SJCRH30 (cell line): ENCODE data around the gene ZNF432. TPM values are rescaled to one million over a fixed set of nuclear protein-coding genes. Genes with fewer than 3 reads are reported as not detected.

Source experiments
- total RNA-seq: library from RNA; depleted of rRNA; stranded (reverse); fragments of >200 nt; shearing (Covaris generic); gene quantifications from 2 replicates; pipeline ENCODE4 v1.2.3, GENCODE V29; 2014; rRNA removed

Gene ZNF432
- total RNA-seq, 1 experiment from 2014 or later: 10.0 TPM

Other genes starting within 250 kb of the ZNF432 start
- 10.0 and 10.8 TPM in 2 replicates for gene ZNF577, start 160.9 kb downstream of the ZNF432 start, total RNA-seq
- 22.0 and 22.1 TPM in 2 replicates for gene ZNF649, start 143.8 kb downstream of the ZNF432 start, total RNA-seq
- gene ZNF613, start 121.4 kb downstream of the ZNF432 start, total RNA-seq: 4.6 and 5.3 TPM in 2 replicates
- 6.1 and 7.3 TPM in 2 replicates for gene ZNF350, start 62.0 kb downstream of the ZNF432 start, total RNA-seq
- gene ZNF615, start 40.6 kb downstream of the ZNF432 start, total RNA-seq: 10.4 and 11.4 TPM in 2 replicates
- 22.3 TPM in 2 replicates for gene ZNF614, start 20.5 kb downstream of the ZNF432 start, total RNA-seq
- gene ZNF841, start 46.9 kb upstream of the ZNF432 start, total RNA-seq: 11.1 and 13.5 TPM in 2 replicates
- gene ZNF616, start 91.1 kb upstream of the ZNF432 start, total RNA-seq: 10.8 and 13.0 TPM in 2 replicates
- 4.9 and 5.9 TPM in 2 replicates for gene ZNF836, start 122.8 kb upstream of the ZNF432 start, total RNA-seq
- 175 and 190 TPM in 2 replicates for gene PPP2R1A, start 141.2 kb upstream of the ZNF432 start, total RNA-seq
- gene ZNF766, start 220.7 kb upstream of the ZNF432 start, total RNA-seq: 19.1 and 23.4 TPM in 2 replicates
- gene ZNF480, start 248.3 kb upstream of the ZNF432 start, total RNA-seq: 14.6 and 17.3 TPM in 2 replicates